Transverse colon (tissue), 3 donors: ENCODE measurements around the gene HDGF.

Source experiments
- CTCF ChIP-seq, 5 experiments: fragments of 200-600 bp in 3 of 5; fragments of 450-650 bp in 2 of 5; sonication (generic) in 3 of 5; IDR thresholded peaks; 1 replicate in 2 of 5; 2 replicates in 3 of 5; pipeline ENCODE4 v1.5.1; 2016 to 2017; ENCODE audit warnings: antibody characterized with exemption in 5 of 5, inconsistent platforms in 3 of 5, mild to moderate bottlenecking in 2 of 5, moderate library complexity in 1 of 5
- EP300 ChIP-seq: sonication (generic); formaldehyde crosslinking; IDR thresholded peaks from one replicate; pipeline ENCODE4 v1.6.1; 2017; ENCODE audit warnings: antibody characterized with exemption, low read depth

- peak; percentile 36 to 61 (median 42) for TF ChIP-seq CTCF (IDR thresholded peaks at IDR 0.05)
- TF ChIP-seq EP300: no peak
These were observed 24.8 kb downstream of the HDGF start for GRCh38 chr1:156726549-156727226.
